ENCODE measurements around the gene YIPF7. TPM values are rescaled to one million over a fixed set of nuclear protein-coding genes. Genes with fewer than 3 reads are reported as not detected.

The YIPF7 gene
- total RNA-seq, 4 donors from 2014 or later, result 0.29 TPM; not detected in 3

DNA sequence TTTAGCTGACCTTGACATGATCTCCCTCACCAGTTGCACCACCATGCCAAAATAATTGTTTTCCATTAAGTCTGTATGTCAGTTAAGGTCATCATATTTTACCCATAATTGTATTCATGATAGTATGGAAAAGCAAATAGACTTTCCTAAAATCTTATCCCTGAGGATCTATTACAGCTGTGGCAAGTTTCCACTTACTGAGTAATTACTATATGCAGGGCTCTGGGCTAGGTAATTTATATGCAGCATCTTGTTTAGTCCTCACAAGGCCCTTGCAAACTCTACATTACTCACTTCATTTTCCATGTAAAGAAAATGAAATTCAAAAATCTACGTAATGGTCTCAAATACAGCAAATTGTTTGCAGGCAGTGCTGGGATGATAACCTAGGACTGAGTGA, 34.8 kb downstream of the YIPF7 start:
- no peak for TF ChIP-seq POLR2A (IDR thresholded peaks at IDR 0.05)
- TF ChIP-seq, protein P1, sequence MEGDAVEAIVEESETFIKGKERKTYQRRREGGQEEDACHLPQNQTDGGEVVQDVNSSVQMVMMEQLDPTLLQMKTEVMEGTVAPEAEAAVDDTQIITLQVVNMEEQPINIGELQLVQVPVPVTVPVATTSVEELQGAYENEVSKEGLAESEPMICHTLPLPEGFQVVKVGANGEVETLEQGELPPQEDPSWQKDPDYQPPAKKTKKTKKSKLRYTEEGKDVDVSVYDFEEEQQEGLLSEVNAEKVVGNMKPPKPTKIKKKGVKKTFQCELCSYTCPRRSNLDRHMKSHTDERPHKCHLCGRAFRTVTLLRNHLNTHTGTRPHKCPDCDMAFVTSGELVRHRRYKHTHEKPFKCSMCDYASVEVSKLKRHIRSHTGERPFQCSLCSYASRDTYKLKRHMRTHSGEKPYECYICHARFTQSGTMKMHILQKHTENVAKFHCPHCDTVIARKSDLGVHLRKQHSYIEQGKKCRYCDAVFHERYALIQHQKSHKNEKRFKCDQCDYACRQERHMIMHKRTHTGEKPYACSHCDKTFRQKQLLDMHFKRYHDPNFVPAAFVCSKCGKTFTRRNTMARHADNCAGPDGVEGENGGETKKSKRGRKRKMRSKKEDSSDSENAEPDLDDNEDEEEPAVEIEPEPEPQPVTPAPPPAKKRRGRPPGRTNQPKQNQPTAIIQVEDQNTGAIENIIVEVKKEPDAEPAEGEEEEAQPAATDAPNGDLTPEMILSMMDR (IDR thresholded peaks at IDR 0.05), result no peak
- intact Hi-C loops (cut with DNase I; ENCODE audit: low total_unique reads), result no loop called here

DNA sequence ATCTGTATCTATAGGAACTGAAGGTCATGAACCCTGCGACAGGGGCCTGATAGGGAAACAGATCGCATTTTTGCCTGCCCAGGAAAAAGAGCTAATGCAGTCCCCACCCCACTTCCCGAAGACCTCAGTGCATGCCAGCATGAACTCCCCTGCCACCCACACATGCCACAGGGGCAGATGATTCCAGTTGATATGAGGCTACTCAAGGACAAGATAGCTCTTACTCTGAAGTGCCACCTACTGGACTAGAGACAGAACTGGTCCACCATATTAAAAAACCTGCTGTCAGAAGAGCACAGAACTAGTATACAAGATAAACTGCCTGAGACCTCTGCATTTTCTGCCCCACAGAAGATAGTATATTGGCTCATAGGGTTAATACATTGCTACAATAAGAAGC, 68.0 kb downstream of the YIPF7 start:
- H3K4me3 ChIP-seq (ENCODE audit: low read depth, poor library complexity, severe bottlenecking), result no peak overlapping the region
- no peak for TF ChIP-seq POLR2A (IDR thresholded peaks at IDR 0.05)
- TF ChIP-seq, protein P1 (IDR thresholded peaks at IDR 0.05), result no peak
- DNase-seq (ENCODE audit: low spot score in 2 of 2), result no peak
- intact Hi-C loops (cut with DNase I; ENCODE audit: low total_unique reads), result loop anchor here (5.0 kb wide), 1 partner anchor 1011 kb away; no protein-coding TSS in a partner anchor
- 94% methylated on average over 3 of the region's 3 CpGs for WGBS, 2 donors

More for the DNA sequence above, 34.8 kb downstream of the YIPF7 start:
- WGBS, 2 donors, result 90 to 94% methylated on average over 1 of the region's 1 CpG
- no peak overlapping the region for H3K4me3 ChIP-seq (ENCODE audit: low read depth, poor library complexity, severe bottlenecking)
- no peak for DNase-seq (ENCODE audit: low spot score in 2 of 2)

- intact Hi-C loops (cut with DNase I; ENCODE audit: low total_unique reads), result loop anchor here (5.0 kb wide), 1 partner anchor 1008 kb away; no protein-coding TSS in a partner anchor
- no peak for TF ChIP-seq POLR2A (IDR thresholded peaks at IDR 0.05)
- TF ChIP-seq, protein P1 (IDR thresholded peaks at IDR 0.05), result no peak
Measured at GRCh38 chr4:44580231-44580630, 71.2 kb downstream of the YIPF7 start.

DNA sequence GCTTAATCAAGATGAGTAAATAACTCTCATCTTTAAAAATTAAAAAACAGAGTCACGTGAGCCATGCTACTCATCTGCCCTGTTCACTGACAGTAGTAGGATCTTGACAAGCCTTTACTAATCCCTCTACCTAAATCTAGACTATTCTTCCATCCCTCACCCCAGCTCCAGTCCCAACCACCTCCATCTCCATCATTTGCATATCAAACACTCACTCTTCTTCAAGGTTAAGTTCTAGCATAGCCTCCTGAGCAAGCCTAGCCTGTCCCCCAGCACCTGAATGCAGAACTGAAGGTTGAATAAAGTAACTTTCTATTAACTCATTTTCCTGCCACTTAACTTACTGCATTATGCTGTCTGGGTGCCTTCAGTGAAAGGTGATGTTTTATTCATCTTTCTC, 72.5 kb downstream of the YIPF7 start:
- intact Hi-C loops (cut with DNase I; ENCODE audit: low total_unique reads), result no loop called here
- WGBS, 2 donors, result 0% methylated on average over 1 of the region's 1 CpG

More at GRCh38 chr4:44580231-44580630, 71.2 kb downstream of the YIPF7 start:
- no peak overlapping the region for H3K4me3 ChIP-seq (ENCODE audit: low read depth, poor library complexity, severe bottlenecking)
- no peak for DNase-seq (ENCODE audit: low spot score in 2 of 2)

More for the DNA sequence above, 72.5 kb downstream of the YIPF7 start:
- DNase-seq (ENCODE audit: low spot score in 2 of 2), result no peak
- H3K4me3 ChIP-seq (ENCODE audit: low read depth, poor library complexity, severe bottlenecking), result no peak overlapping the region
- TF ChIP-seq, protein P1 (IDR thresholded peaks at IDR 0.05), result no peak
- TF ChIP-seq POLR2A (IDR thresholded peaks at IDR 0.05), result no peak

Other genes starting within 250 kb of the YIPF7 start
- gene KCTD8, start 202.8 kb downstream of the YIPF7 start, total RNA-seq, result 1 to 10 TPM in 1 of 4 donors, under 1 TPM in 3; 0.26 to 2.9 (median 0.36) TPM
- 10 to 100 TPM; 13.4 to 19.8 (median 17.4) TPM for gene GUF1, start 26.8 kb upstream of the YIPF7 start, total RNA-seq
- 10 to 100 TPM in 3 of 4 donors, 1 to 10 TPM in 1; 9.4 to 15.6 (median 12.6) TPM for gene GNPDA2, start 74.9 kb upstream of the YIPF7 start, total RNA-seq

Measured in lower leg skin (tissue), 4 donors.